ENCODE results near the gene PLEKHS1.

DNA sequence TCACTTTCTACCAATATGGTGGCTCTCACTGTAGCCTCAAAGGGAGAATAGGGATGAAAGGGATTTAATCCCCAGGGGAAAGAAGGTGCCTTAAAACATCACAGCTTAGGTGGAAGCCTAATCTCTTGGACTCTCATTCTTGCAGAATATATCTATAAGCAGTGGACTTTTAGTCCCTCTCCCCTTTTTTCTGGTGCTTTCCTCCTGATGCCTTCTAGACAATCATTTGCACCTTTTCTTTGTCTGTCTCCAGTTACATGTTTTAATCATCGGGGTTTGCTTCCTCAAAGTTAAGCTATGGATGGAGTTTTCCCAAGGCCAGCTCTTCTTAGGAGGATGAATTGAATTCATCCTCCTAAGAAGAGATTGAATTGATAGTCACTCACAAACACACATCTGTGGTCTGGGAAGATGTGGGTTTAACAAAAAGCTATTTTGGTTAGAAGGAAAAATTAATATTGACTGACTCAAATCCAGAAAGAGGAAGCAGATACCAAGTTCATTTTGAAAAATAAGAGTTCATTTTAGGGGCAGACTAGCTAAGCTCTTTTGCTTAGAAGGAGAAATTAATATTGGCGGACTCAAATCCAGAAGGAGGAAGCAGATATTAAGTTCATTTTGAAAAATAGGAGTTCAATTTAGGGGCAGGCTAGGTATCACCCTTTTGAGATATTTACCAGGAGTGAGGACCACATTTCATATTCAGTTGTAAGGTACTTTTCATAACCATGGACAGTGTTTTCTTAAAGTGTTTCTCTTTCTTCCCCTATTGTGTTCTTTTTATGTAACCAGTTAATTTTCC, 35.2 kb upstream of the PLEKHS1 start:
- TF ChIP-seq, protein P1, sequence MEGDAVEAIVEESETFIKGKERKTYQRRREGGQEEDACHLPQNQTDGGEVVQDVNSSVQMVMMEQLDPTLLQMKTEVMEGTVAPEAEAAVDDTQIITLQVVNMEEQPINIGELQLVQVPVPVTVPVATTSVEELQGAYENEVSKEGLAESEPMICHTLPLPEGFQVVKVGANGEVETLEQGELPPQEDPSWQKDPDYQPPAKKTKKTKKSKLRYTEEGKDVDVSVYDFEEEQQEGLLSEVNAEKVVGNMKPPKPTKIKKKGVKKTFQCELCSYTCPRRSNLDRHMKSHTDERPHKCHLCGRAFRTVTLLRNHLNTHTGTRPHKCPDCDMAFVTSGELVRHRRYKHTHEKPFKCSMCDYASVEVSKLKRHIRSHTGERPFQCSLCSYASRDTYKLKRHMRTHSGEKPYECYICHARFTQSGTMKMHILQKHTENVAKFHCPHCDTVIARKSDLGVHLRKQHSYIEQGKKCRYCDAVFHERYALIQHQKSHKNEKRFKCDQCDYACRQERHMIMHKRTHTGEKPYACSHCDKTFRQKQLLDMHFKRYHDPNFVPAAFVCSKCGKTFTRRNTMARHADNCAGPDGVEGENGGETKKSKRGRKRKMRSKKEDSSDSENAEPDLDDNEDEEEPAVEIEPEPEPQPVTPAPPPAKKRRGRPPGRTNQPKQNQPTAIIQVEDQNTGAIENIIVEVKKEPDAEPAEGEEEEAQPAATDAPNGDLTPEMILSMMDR (IDR thresholded peaks at IDR 0.05; ENCODE audit: poor library complexity): no peak
- TF ChIP-seq EZH2 (IDR thresholded peaks at IDR 0.05; ENCODE audit: borderline replicate concordance): no peak
